ENCODE results near the gene RAI1.

The RAI1 gene

DNA sequence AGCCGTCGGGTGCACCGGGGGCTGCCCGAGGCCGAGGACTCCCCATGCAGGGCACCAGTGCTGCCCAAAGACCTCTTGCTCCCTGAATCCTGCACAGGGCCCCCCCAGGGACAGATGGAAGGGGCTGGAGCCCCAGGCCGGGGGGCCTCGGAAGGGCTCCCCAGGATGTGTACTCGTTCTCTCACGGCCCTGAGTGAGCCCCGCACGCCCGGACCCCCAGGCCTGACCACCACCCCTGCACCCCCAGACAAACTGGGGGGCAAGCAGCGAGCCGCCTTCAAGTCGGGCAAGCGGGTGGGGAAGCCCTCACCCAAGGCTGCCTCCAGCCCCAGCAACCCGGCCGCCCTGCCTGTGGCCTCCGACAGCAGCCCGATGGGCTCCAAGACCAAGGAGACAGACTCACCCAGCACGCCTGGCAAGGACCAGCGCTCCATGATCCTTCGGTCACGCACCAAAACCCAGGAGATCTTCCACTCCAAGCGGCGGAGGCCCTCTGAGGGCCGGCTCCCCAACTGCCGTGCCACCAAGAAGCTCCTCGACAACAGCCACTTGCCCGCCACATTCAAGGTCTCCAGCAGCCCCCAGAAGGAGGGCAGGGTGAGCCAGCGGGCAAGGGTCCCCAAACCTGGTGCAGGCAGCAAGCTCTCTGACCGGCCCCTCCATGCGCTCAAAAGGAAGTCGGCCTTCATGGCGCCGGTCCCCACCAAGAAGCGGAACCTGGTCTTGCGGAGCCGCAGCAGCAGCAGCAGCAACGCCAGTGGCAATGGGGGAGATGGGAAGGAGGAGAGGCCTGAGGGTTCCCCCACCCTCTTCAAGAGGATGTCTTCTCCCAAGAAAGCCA is 114.9 kb downstream of the RAI1 start:
- DNase-seq: no peak

DNA sequence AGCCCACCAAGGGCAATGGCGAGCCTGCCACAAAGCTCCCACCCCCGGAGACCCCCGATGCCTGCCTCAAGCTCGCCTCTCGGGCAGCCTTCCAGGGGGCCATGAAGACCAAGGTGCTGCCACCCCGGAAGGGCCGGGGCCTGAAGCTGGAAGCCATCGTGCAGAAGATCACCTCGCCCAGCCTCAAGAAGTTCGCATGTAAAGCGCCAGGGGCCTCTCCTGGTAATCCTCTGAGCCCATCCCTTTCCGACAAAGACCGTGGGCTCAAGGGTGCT is 115.5 kb downstream of the RAI1 start:
- Histone ChIP-seq H2BK5ac (ENCODE audit: low read depth, low read length, poor library complexity, severe bottlenecking) (no peak overlapping the region), H3K27ac (ENCODE audit: low read length, poor library complexity, severe bottlenecking) (no peak overlapping the region), H3K14ac (ENCODE audit: low read length in 2 of 2) (no peak overlapping the region), H2BK120ac (ENCODE audit: low read depth, low read length) (no peak overlapping the region), H3K9ac (ENCODE audit: low read length) (no peak overlapping the region), H3K23ac (ENCODE audit: low read length in 2 of 2) (no peak overlapping the region), H3K79me1 (replicated peaks; ENCODE audit: low read length, poor library complexity, severe bottlenecking) (peaks cover 54% of the 10 kb centered on the region), H3K36me3 (ENCODE audit: control insufficient read depth in 1 of 2, insufficient read depth in 2 of 2, low read depth in 1 of 2, low read length in 2 of 2) (peaks cover 52 to 87% of the 10 kb centered on the region in 2 experiments), H3K9me3 (ENCODE audit: control insufficient read depth, low read length) (no peaks in the 10 kb centered on the region), H4K91ac (ENCODE audit: low read length) (no peak overlapping the region), H3K4me1 (ENCODE audit: control insufficient read depth, insufficient read depth, low read depth, low read length) (peaks cover 16% of the 10 kb centered on the region), H3K4me2 (ENCODE audit: low read length, poor library complexity, severe bottlenecking) (no peak overlapping the region), H3K4ac (ENCODE audit: low read depth in 1 of 2, low read length in 2 of 2) (no peak overlapping the region), H2BK12ac (ENCODE audit: low read length in 2 of 2) (no peak overlapping the region), H3K18ac (ENCODE audit: low read depth in 1 of 2, low read length in 2 of 2) (no peak overlapping the region), H3K27me3 (ENCODE audit: control insufficient read depth in 1 of 2, insufficient read depth in 1 of 2, low read length in 2 of 2) (no peaks in the 10 kb centered on the region), H2BK15ac (ENCODE audit: low read depth, poor library complexity, severe bottlenecking) (no peak overlapping the region), H3K4me3 (ENCODE audit: insufficient read depth in 1 of 2, low read depth in 1 of 2, low read length in 2 of 2) (no peak overlapping the region), H2AFZ (ENCODE audit: low read depth, low read length) (no peak overlapping the region), H2AK5ac (ENCODE audit: low read length, severe bottlenecking) (no peak overlapping the region), H4K8ac (ENCODE audit: low read length) (no peak overlapping the region)
- WGBS: 96% methylated on average over 13 of the region's 13 CpGs
- DNase-seq: no peak

More for the DNA sequence above, 114.9 kb downstream of the RAI1 start:
- Histone ChIP-seq H3K23ac (ENCODE audit: low read length in 2 of 2) (no peak overlapping the region), H3K79me1 (replicated peaks; ENCODE audit: low read length, poor library complexity, severe bottlenecking) (peaks cover 57% of the 10 kb centered on the region), H2AFZ (ENCODE audit: low read depth, low read length) (no peak overlapping the region), H3K27me3 (ENCODE audit: control insufficient read depth in 1 of 2, insufficient read depth in 1 of 2, low read length in 2 of 2) (no peaks in the 10 kb centered on the region), H3K9me3 (ENCODE audit: control insufficient read depth, low read length) (no peaks in the 10 kb centered on the region), H2BK12ac (ENCODE audit: low read length in 2 of 2) (no peak overlapping the region), H3K9ac (ENCODE audit: low read length) (no peak overlapping the region), H3K36me3 (ENCODE audit: control insufficient read depth in 1 of 2, insufficient read depth in 2 of 2, low read depth in 1 of 2, low read length in 2 of 2) (peaks cover 52 to 82% of the 10 kb centered on the region in 2 experiments), H4K8ac (ENCODE audit: low read length) (no peak overlapping the region), H3K18ac (ENCODE audit: low read depth in 1 of 2, low read length in 2 of 2) (no peak overlapping the region), H2BK120ac (ENCODE audit: low read depth, low read length) (no peak overlapping the region), H2BK15ac (ENCODE audit: low read depth, poor library complexity, severe bottlenecking) (no peak overlapping the region), H3K14ac (ENCODE audit: low read length in 2 of 2) (no peak overlapping the region), H3K4ac (ENCODE audit: low read depth in 1 of 2, low read length in 2 of 2) (no peak overlapping the region), H2AK5ac (ENCODE audit: low read length, severe bottlenecking) (no peak overlapping the region), H4K91ac (ENCODE audit: low read length) (no peak overlapping the region), H2BK5ac (ENCODE audit: low read depth, low read length, poor library complexity, severe bottlenecking) (no peak overlapping the region), H3K4me3 (ENCODE audit: insufficient read depth in 1 of 2, low read depth in 1 of 2, low read length in 2 of 2) (no peak overlapping the region), H3K4me1 (ENCODE audit: control insufficient read depth, insufficient read depth, low read depth, low read length) (peaks cover 17% of the 10 kb centered on the region), H3K27ac (ENCODE audit: low read length, poor library complexity, severe bottlenecking) (no peak overlapping the region), H3K4me2 (ENCODE audit: low read length, poor library complexity, severe bottlenecking) (no peak overlapping the region)
- WGBS: over 99% methylated on average over 32 of the region's 40 CpGs

DNA sequence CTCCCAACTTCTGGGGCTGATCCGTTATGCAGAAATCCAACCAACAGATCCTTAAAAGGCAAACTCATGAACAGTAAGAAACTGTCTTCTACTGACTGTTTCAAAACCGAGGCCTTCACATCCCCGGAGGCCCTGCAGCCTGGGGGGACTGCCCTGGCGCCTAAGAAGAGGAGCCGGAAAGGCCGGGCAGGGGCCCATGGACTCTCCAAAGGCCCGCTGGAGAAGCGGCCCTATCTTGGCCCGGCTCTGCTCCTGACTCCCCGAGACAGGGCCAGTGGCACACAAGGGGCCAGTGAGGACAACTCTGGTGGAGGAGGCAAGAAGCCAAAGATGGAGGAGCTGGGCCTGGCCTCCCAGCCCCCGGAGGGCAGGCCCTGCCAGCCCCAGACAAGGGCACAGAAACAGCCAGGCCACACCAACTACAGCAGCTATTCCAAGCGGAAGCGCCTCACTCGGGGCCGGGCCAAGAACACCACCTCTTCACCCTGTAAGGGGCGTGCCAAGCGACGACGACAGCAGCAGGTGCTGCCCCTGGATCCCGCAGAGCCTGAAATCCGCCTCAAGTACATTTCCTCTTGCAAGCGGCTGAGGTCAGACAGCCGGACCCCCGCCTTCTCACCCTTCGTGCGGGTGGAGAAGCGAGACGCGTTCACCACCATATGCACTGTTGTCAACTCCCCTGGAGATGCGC is 116.0 kb downstream of the RAI1 start:
- H3K36me3 ChIP-seq (ENCODE audit: control insufficient read depth in 1 of 2, insufficient read depth in 2 of 2, low read depth in 1 of 2, low read length in 2 of 2): peaks cover 52 to 93% of the 10 kb centered on the region in 2 experiments
- WGBS: 97% methylated on average over 30 of the region's 30 CpGs

GRCh38 chr17:17798010-17798556 is 116.8 kb downstream of the RAI1 start:
- H2BK5ac ChIP-seq (ENCODE audit: low read depth, low read length, poor library complexity, severe bottlenecking): no peak overlapping the region
- no peak overlapping the region for H3K9ac ChIP-seq (ENCODE audit: low read length)
- no peak overlapping the region for H2AK5ac ChIP-seq (ENCODE audit: low read length, severe bottlenecking)
- H3K4me3 ChIP-seq (ENCODE audit: insufficient read depth in 1 of 2, low read depth in 1 of 2, low read length in 2 of 2): no peak overlapping the region
- H3K4ac ChIP-seq (ENCODE audit: low read depth in 1 of 2, low read length in 2 of 2): no peak overlapping the region
- H2BK15ac ChIP-seq (ENCODE audit: low read depth, poor library complexity, severe bottlenecking): no peak overlapping the region
- WGBS: 98% methylated on average over 25 of the region's 25 CpGs
- no peak overlapping the region for H3K23ac ChIP-seq (ENCODE audit: low read length in 2 of 2)
- no peak for DNase-seq
- no peaks in the 10 kb centered on the region for H3K27me3 ChIP-seq (ENCODE audit: control insufficient read depth in 1 of 2, insufficient read depth in 1 of 2, low read length in 2 of 2)
- H4K8ac ChIP-seq (ENCODE audit: low read length): no peak overlapping the region
- no peak overlapping the region for H3K4me2 ChIP-seq (ENCODE audit: low read length, poor library complexity, severe bottlenecking)
- peaks cover 51% of the 10 kb centered on the region for H3K79me1 ChIP-seq (replicated peaks; ENCODE audit: low read length, poor library complexity, severe bottlenecking)
- H3K18ac ChIP-seq (ENCODE audit: low read depth in 1 of 2, low read length in 2 of 2): no peak overlapping the region
- no peak overlapping the region for H2AFZ ChIP-seq (ENCODE audit: low read depth, low read length)
- H3K36me3 ChIP-seq (ENCODE audit: control insufficient read depth in 1 of 2, insufficient read depth in 2 of 2, low read depth in 1 of 2, low read length in 2 of 2): peaks cover 52 to 93% of the 10 kb centered on the region in 2 experiments
- H3K14ac ChIP-seq (ENCODE audit: low read length in 2 of 2): no peak overlapping the region
- peaks cover 4% of the 10 kb centered on the region for H3K4me1 ChIP-seq (ENCODE audit: control insufficient read depth, insufficient read depth, low read depth, low read length)
- no peak overlapping the region for H2BK12ac ChIP-seq (ENCODE audit: low read length in 2 of 2)
- H3K9me3 ChIP-seq (ENCODE audit: control insufficient read depth, low read length): no peaks in the 10 kb centered on the region
- no peak overlapping the region for H2BK120ac ChIP-seq (ENCODE audit: low read depth, low read length)
- H4K91ac ChIP-seq (ENCODE audit: low read length): peak overlapping the region; percentile 2
- H3K27ac ChIP-seq (ENCODE audit: low read length, poor library complexity, severe bottlenecking): no peak overlapping the region

More for the DNA sequence above, 116.0 kb downstream of the RAI1 start:
- H3K4ac ChIP-seq (ENCODE audit: low read depth in 1 of 2, low read length in 2 of 2): no peak overlapping the region
- no peaks in the 10 kb centered on the region for H3K27me3 ChIP-seq (ENCODE audit: control insufficient read depth in 1 of 2, insufficient read depth in 1 of 2, low read length in 2 of 2)
- no peak overlapping the region for H3K4me3 ChIP-seq (ENCODE audit: insufficient read depth in 1 of 2, low read depth in 1 of 2, low read length in 2 of 2)
- no peak overlapping the region for H4K8ac ChIP-seq (ENCODE audit: low read length)
- H2BK120ac ChIP-seq (ENCODE audit: low read depth, low read length): no peak overlapping the region
- no peak overlapping the region for H2BK5ac ChIP-seq (ENCODE audit: low read depth, low read length, poor library complexity, severe bottlenecking)
- H3K79me1 ChIP-seq (replicated peaks; ENCODE audit: low read length, poor library complexity, severe bottlenecking): peaks cover 50% of the 10 kb centered on the region
- H3K27ac ChIP-seq (ENCODE audit: low read length, poor library complexity, severe bottlenecking): no peak overlapping the region
- peaks cover 11% of the 10 kb centered on the region for H3K4me1 ChIP-seq (ENCODE audit: control insufficient read depth, insufficient read depth, low read depth, low read length)
- no peak overlapping the region for H2BK15ac ChIP-seq (ENCODE audit: low read depth, poor library complexity, severe bottlenecking)
- no peak overlapping the region for H3K18ac ChIP-seq (ENCODE audit: low read depth in 1 of 2, low read length in 2 of 2)
- H2AFZ ChIP-seq (ENCODE audit: low read depth, low read length): no peak overlapping the region
- H2BK12ac ChIP-seq (ENCODE audit: low read length in 2 of 2): no peak overlapping the region
- no peak overlapping the region for H3K23ac ChIP-seq (ENCODE audit: low read length in 2 of 2)
- H3K4me2 ChIP-seq (ENCODE audit: low read length, poor library complexity, severe bottlenecking): no peak overlapping the region
- no peak for DNase-seq
- H3K9ac ChIP-seq (ENCODE audit: low read length): no peak overlapping the region
- H2AK5ac ChIP-seq (ENCODE audit: low read length, severe bottlenecking): no peak overlapping the region
- no peak overlapping the region for H4K91ac ChIP-seq (ENCODE audit: low read length)
- H3K9me3 ChIP-seq (ENCODE audit: control insufficient read depth, low read length): no peaks in the 10 kb centered on the region
- no peak overlapping the region for H3K14ac ChIP-seq (ENCODE audit: low read length in 2 of 2)
